ENCODE results near the gene CNTD1. TPM values are rescaled to one million over a fixed set of nuclear protein-coding genes. Genes with fewer than 3 reads are reported as not detected.

Gene CNTD1
- total RNA-seq, 1 donor from 2014 or later: not detected

DNA sequence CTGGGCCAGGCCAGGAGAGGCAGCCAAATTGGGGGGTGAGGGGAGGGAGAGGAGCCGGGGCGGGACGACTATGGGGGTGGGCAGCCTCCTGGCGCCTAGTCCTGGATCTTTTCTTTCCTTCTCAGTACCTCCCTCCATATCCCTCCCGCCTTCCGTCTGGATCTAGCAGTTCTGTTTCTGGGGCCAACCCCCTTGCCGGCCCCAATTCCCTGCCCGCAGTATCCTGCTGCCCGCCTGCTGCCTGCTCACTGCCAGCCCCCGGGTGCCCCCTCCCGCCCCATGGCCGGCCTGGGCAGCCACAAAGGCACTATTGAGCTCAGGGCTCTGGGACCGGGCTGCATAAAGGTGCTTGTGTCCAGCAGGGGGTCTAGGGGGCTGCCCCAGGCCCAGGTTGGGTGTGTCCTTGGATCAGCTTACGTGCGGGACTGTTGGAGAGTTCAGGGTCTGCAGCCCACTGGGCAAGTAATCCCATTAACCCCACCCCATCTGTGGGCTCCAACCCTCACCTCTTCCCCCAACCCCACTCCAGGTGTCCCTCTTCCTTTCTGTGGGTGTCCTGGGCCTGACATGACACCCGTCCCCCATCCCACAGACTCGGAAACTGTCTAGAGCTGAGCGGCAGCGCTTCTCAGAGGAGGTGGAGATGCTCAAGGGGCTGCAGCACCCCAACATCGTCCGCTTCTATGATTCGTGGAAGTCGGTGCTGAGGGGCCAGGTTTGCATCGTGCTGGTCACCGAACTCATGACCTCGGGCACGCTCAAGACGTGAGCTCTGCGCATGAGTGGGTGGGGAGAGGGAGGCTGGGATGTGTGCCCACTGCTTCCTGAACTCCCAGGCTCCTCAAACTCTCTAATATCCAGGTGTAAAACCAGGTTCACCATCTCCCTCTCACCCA, 16.2 kb upstream of the CNTD1 start:
- H3K4me1 ChIP-seq: peaks cover 35% of the 10 kb centered on the region
- peaks cover 80% of the 10 kb centered on the region for H3K27me3 ChIP-seq (ENCODE audit: low read depth)
- H3K9me3 ChIP-seq (replicated peaks): no peaks in the 10 kb centered on the region
- no peak overlapping the region for H3K27ac ChIP-seq (replicated peaks)
- H3K4me3 ChIP-seq: no peak overlapping the region
- intact Hi-C loops (cut with micrococcal nuclease): no loop called here
- TF ChIP-seq, protein P1, sequence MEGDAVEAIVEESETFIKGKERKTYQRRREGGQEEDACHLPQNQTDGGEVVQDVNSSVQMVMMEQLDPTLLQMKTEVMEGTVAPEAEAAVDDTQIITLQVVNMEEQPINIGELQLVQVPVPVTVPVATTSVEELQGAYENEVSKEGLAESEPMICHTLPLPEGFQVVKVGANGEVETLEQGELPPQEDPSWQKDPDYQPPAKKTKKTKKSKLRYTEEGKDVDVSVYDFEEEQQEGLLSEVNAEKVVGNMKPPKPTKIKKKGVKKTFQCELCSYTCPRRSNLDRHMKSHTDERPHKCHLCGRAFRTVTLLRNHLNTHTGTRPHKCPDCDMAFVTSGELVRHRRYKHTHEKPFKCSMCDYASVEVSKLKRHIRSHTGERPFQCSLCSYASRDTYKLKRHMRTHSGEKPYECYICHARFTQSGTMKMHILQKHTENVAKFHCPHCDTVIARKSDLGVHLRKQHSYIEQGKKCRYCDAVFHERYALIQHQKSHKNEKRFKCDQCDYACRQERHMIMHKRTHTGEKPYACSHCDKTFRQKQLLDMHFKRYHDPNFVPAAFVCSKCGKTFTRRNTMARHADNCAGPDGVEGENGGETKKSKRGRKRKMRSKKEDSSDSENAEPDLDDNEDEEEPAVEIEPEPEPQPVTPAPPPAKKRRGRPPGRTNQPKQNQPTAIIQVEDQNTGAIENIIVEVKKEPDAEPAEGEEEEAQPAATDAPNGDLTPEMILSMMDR (IDR thresholded peaks at IDR 0.05; ENCODE audit: borderline replicate concordance): no peak
- DNase-seq: no peak
- peaks cover 25% of the 10 kb centered on the region for H3K36me3 ChIP-seq

DNA sequence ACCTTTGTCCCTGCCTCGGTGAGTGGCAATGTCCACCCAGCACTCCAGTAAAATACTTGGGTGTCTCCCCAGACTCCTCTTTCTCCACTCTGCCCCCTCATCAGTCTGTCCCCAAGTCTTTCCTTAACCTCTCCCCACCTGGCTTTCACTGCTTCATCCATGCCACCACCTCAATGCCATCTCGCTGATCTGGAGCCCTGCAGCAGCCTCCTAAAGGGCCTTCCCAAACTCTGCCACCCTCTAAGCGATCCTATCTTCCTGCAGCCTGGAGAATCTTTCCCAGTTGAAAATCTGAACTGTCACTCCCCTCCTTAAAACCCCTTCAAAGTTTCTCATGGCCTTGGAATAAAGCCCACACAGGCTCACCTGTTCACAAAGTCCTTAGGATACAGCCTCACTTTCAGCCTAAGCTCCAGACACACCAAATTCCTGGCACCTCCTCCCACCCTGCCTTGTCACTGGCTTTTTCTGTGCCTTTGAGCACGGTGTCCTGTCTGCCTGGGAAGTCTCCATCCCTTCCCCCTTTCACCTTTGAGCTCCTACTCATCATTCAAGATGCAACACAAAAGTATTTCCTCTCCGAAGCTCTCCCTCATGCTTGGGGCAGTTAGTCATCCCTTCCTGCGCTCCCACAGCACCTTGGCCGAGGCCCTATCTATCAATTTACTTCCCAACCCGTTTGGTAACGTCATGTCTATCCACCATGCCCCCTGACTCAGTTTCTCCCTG, 15.4 kb upstream of the CNTD1 start:
- Histone ChIP-seq H3K27me3 (ENCODE audit: low read depth) (peaks cover 88% of the 10 kb centered on the region), H3K27ac (replicated peaks) (no peak overlapping the region), H3K36me3 (peaks cover 17% of the 10 kb centered on the region), H3K4me3 (no peak overlapping the region), H3K9me3 (replicated peaks) (no peaks in the 10 kb centered on the region), H3K4me1 (peaks cover 35% of the 10 kb centered on the region)
- no peak for DNase-seq
- TF ChIP-seq, protein P1 (IDR thresholded peaks at IDR 0.05; ENCODE audit: borderline replicate concordance): no peak
- intact Hi-C loops (cut with micrococcal nuclease): no loop called here

DNA sequence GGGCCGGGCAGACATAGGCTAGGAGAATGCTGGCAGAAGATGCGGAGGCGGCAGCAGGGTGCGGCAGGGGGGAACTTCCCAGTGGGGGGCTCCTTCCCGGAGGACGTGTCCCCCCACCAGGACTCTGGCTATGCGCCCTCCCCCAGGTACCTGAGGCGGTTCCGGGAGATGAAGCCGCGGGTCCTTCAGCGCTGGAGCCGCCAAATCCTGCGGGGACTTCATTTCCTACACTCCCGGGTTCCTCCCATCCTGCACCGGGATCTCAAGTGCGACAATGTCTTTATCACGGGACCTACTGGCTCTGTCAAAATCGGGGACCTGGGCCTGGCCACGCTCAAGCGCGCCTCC, 14.9 kb upstream of the CNTD1 start:
- H3K27ac ChIP-seq (replicated peaks): no peak overlapping the region
- DNase-seq: no peak
- peaks cover 35% of the 10 kb centered on the region for H3K4me1 ChIP-seq
- no peaks in the 10 kb centered on the region for H3K9me3 ChIP-seq (replicated peaks)
- intact Hi-C loops (cut with micrococcal nuclease): no loop called here
- H3K27me3 ChIP-seq (ENCODE audit: low read depth): peaks cover 93% of the 10 kb centered on the region
- TF ChIP-seq, protein P1 (IDR thresholded peaks at IDR 0.05; ENCODE audit: borderline replicate concordance): no peak
- peaks cover 11% of the 10 kb centered on the region for H3K36me3 ChIP-seq
- no peak overlapping the region for H3K4me3 ChIP-seq

DNA sequence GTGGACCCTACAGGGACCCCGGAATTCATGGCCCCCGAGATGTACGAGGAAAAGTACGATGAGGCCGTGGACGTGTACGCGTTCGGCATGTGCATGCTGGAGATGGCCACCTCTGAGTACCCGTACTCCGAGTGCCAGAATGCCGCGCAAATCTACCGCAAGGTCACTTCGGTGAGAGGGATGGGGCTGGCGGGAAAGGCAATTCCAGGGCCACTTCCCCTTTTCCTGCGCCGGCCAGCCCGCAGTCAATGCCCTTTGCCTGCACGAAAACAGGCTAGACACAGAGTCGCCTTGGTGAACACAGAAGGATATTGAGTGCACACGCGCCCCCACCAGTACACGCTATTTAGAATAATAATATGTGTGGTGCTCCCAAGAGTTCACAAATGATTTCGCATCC, 14.3 kb upstream of the CNTD1 start:
- H3K9me3 ChIP-seq (replicated peaks): no peaks in the 10 kb centered on the region
- H3K4me3 ChIP-seq: no peak overlapping the region
- H3K36me3 ChIP-seq: peaks cover 5% of the 10 kb centered on the region
- DNase-seq: no peak
- H3K27ac ChIP-seq (replicated peaks): no peak overlapping the region
- intact Hi-C loops (cut with micrococcal nuclease): no loop called here
- peaks cover 35% of the 10 kb centered on the region for H3K4me1 ChIP-seq
- TF ChIP-seq, protein P1 (IDR thresholded peaks at IDR 0.05; ENCODE audit: borderline replicate concordance): no peak
- peaks cover 100% of the 10 kb centered on the region for H3K27me3 ChIP-seq (ENCODE audit: low read depth)

DNA sequence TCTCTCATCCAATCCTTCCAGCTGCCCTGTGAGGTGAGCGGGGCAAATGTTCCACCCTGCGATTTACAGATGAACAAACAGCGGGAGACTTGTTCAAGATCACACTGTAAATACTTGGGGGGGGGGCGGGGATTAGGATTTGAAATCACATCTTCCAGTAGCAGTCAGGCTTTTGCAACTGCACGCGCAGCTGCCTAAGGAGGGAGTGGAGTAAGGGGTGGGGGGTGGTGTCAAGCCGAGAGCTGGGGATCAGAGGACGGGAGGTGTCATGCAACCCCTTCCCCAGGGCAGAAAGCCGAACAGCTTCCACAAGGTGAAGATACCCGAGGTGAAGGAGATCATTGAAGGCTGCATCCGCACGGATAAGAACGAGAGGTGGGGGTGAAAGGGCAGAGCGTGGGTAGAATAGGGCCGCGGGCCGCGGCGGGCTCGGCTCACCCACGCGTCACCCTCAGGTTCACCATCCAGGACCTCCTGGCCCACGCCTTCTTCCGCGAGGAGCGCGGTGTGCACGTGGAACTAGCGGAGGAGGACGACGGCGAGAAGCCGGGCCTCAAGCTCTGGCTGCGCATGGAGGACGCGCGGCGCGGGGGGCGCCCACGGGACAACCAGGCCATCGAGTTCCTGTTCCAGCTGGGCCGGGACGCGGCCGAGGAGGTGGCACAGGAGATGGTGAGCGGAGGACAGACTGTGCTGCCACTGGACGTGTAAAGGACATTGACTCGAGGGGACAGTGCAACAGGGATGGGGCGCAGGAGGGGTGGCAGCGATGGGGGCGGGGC, 13.7 kb upstream of the CNTD1 start:
- H3K36me3 ChIP-seq: no peaks in the 10 kb centered on the region
- H3K27me3 ChIP-seq (ENCODE audit: low read depth): peaks cover 94% of the 10 kb centered on the region
- H3K4me3 ChIP-seq: no peak overlapping the region
- no peak overlapping the region for H3K27ac ChIP-seq (replicated peaks)
- TF ChIP-seq, protein P1 (IDR thresholded peaks at IDR 0.05; ENCODE audit: borderline replicate concordance): no peak
- intact Hi-C loops (cut with micrococcal nuclease): no loop called here
- peaks cover 31% of the 10 kb centered on the region for H3K4me1 ChIP-seq
- no peak for DNase-seq
- no peaks in the 10 kb centered on the region for H3K9me3 ChIP-seq (replicated peaks)

Measured in left ventricle myocardium inferior (tissue), 1 donor.